GM19023 (cell line): Measurements from ENCODE around the gene C2.
A peak's percentile ranks its signal among the peaks of the same experiment; 100 is the strongest.

Experiments used
- ATAC-seq: cut with Tn5 transposase; IDR thresholded peaks from one replicate; pipeline ENCODE4 v1.9.1; 2021; ENCODE audit warnings: mild to moderate bottlenecking, moderate library complexity; ENCODE audit not compliant: unreplicated experiment

C2 gene

DNA sequence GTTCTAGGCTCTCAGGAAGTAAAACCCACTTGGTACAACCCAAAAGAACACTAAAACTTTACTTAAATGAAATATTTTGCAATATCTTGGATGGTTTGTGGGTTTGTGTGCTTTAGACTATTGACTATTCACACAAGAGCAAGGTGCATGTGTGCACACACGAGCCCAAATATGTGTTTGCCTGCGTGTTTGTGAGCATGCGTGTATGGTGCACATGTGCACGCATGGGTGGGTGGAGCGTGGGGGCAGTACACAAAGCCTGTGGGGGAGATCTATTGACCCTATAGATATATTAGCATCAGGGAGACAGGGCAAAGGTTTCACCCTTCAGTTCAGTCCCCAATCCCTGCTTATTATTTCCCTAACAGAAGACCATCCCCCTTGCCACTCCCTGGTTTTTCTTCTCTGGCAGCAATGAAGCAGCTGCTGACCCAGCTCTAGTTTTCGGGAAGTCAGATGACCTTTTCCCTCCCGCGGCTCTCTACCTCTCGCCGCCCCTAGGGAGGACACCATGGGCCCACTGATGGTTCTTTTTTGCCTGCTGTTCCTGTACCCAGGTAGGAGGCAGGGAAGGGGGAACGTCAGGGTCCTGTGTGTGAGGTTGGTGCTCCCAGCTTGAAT, at the start of gene C2:
C2 (plus strand) TSS at position 476 of the 621 bp plus-strand sequence; CDS start at position 512, 36 bp downstream.
- no peak for ATAC-seq

DNA sequence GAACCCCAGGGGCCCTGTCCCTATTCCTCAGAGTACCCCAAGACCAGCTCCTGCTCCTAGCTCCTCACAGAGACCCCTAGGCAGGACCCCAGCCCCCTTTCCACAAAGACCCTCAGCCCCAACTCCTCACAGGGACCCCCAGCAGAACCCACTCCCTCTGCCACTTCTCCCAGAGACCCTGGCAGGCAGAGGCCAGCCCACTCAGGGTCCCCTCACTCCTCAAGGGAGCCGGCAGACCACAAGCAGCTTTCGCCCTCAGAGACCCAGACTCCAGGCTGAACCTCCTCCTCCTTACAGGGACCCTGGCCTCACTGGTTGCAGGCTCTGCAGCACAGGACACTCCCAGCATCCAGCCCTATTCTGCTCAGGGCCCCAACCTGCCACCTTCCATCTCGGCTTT, 49.3 kb upstream of the C2 start:
- no peak for ATAC-seq

DNA sequence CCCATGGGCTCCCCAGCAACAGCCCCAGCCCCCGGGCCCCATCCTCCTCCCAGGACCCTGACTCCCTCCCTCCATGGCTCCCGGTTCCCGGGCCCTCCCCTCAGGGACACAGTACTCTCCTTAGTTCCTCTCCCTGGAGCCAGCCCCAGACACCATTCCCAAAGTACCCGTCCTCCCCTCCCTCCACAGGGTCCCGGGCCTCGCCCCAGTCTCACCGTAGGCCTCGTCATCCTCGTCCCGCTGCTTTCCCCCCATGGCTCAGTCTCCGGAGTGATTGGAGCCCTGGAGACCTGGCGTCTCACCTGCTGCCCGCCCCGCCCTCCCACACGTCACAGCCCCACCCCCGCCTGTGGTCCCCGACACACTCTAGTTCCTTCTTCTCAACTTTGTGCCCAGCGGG, 48.8 kb upstream of the C2 start, which contains the start of gene SLC44A4:
SLC44A4 (minus strand) TSS at position 272 of the 400 bp plus-strand sequence; CDS start at position 255, 17 bp downstream.
- no peak for ATAC-seq

DNA sequence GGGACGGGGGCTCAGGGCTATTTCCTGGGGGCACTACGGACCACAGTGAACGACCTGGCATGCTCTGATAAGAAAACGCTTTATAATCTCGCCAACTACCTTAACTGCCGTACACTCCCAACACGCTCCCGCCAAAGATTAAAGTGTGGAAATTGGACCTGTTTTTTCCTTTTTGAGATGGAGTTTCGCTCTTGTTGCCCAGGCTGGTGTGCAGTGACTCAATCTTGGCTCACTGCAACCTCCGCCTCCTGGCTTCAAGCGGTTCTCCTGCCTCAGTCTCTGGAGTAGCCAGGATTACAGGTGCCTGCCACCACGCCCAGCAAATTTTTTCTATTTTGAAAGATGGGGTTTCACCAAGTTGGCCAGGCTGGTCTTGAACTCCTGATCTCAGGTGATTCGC, 48.4 kb upstream of the C2 start:
- ATAC-seq: no peak

DNA sequence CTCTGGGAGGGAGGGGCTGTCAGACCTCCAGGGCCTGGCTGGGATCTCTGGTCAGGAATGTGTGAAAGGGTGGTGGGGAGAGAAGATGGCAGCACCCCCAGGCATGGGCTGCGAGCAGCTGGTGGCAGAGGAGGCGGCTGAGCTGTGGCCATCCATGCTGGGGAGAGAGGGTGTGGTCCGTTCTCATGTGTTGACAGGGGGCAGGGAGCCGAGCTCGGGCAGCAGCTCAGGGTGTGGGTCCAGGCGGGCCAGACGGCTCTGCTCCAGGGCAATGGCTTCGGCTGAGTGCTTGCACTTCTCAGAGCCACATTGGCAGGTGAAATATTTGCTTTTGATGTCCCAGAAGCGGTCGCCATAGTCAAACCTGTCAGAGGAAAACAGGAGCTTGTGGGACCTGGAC, 47.6 kb upstream of the C2 start:
- no peak for ATAC-seq

DNA sequence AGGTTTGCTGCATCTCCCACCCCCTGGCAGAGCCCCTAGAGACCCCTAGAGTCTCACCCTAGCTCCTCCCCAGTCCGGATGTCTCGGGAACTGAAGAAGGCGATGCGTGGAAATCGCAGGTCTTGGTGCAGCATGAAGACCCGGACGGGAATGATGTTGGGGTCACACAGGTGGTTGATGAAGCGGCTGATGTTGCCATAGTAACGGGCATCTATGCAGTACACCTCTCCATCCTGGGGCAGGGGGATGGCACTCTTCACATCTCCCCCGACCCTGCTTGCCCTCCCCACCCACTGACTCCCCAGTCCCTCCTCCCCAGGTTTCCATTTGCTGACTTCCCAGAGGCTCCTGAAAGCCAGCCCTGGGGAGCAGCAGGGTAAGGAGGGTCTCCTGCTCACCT, 46.9 kb upstream of the C2 start:
- no peak for ATAC-seq

DNA sequence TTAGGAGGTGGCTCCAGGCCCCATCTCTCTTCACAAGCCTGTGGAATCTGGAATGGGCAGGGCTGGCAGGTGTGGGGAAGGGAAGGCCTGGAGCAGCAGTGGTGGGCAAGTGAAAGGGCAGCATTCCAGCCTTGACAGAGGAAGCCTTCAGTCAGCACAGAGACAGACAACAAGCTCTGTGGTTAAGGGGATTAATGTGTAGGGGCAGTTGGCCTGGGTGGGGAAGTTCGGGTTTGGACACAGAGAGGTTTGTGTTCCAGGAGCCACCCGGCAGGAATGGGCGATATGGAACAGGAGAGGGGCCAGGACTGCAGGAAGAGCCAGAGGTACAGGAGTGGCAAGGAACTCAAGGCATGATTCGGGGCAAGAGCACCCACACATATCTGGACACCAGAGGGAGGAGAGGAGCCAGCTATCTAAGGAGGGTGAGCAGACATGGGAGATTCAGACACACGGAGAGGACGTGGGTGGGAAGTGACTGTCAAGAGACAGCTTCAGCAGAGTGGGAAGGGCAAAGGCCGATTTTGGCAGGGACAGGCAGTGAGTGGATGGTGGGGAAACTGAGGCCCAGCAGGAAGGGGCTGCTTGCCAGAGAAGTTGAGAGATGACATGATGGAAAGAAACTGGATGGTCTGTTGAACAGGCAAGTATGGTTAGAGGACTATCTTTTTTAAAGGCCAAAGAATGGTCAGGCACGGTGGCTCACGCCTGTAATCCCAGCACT, 46.2 kb upstream of the C2 start:
- no peak for ATAC-seq

DNA sequence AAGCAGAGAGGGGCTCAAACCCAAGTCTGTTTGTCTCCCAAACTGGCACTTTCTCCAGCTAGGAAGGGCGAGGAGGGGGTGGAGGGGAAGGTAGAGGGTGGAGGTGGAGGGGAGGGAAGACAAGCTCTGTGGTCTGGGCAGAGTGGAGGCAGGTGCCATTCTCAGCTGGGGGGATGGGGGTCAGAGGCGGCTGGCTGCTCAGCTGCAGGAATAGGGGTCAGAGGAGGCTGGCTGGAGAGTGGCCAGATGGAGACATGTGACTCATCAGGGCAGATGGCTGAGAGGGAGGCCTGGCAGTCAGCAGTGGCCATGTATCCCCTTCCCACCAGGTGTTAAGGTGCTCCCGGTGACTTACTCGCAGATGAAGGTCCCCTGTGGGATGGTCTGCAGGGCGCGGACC, 45.2 kb upstream of the C2 start:
- ATAC-seq: no peak

DNA sequence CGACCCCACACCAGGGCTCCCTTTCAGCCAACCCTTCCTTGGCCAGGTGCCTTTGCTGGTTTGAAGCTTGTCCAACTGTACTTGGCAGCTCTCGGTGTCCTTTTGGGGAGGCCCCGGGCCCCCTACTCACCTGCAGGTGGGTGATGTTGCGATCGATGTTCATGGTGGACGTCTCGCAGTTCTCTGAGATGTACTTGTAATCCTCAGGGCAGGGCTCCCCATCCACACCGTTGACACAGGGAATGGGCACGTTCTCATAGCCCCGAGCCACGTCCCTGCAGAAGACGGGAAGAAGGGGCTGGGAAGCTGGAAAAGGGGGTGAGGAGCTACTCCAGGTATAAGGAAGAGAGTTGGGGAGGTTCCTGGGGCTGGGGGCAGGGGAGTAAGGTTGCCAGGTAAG, 43.8 kb upstream of the C2 start:
- no peak for ATAC-seq

DNA sequence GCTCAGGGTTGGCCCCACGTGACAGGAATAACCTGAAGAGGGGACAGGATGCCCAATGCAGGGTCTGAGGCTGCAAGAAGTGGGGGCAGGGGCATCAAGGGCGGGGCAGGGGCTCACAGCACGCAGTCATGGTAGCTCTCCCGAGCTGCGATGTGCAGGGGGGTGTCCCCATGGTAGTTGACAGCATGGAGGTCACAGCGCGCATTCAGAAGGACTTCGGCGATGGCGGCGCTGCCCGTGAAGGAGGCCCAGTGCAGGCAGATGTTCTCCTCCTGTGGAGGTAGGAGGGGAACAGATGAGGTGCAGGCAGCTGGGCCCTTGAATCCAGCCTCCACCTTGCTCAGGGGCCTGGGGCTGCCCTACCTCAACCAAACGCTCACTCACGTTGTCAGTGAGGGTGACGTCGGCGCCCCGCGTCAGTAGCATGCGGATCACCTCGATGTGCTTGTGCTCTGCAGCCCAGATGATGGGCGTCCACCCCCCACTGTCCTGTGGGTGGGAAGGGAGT, 42.9 kb upstream of the C2 start:
- ATAC-seq: no peak

DNA sequence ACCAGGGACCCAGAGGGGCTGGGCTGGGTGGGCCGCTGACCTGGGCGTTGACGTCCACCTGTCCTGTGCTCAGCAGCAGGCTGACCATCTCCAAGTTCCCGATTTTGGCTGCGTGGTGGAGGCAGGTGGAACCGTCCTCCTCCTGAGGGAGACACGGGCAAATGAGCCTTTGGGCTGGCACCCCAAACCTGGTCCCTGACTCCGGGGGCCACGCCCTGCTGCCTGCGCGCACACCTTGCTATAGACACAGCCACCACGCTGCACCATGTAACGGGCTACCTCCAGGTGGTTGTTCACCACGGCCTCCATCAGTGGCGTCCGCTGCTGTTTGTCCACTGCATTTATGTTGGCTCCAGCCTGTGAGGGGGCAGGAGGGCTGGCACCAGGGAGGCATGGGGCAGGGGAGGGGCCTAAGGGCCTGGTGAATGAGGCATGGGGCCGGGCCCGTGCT, 41.0 kb upstream of the C2 start:
- ATAC-seq: no peak

DNA sequence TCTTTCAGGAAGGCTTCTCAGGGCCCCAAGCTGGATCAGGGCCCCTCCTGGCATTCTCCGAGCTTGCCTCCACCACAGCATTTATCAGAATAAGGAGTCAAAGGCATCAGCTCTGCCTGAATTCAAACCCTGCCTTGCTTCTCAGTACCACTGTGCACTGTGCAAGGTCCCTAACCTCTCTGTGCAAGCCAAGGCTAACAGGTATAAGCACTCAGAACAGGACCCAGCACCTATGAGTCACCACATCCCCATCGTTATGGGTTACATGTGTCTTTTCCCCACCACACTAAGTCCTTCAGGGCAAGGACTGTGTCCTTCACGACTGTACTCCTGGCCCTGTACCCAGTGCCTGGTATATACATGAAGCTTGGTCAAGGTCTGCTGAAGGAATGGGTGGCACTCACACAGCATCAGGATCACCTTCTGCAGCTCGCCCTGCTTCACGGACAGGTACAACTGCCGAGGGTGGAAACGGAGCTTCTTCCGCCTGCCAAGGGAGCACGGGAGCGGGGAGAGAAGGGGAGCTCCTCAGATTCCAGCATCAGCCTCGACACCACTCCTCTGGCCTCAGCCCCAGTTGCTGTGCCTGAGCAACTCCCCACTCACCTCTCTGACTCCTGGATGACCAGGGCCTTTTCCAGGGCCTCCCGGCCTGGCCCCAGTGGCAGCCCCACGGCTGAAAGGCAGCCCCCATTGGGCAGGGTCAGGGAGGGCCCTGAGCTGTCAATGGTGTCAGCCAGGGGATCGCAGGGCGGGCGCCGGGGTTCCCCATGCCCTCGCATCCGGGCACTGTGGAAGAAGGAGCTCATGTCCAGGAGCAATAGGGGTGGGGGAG, 40.1 kb upstream of the C2 start:
- no peak for ATAC-seq

DNA sequence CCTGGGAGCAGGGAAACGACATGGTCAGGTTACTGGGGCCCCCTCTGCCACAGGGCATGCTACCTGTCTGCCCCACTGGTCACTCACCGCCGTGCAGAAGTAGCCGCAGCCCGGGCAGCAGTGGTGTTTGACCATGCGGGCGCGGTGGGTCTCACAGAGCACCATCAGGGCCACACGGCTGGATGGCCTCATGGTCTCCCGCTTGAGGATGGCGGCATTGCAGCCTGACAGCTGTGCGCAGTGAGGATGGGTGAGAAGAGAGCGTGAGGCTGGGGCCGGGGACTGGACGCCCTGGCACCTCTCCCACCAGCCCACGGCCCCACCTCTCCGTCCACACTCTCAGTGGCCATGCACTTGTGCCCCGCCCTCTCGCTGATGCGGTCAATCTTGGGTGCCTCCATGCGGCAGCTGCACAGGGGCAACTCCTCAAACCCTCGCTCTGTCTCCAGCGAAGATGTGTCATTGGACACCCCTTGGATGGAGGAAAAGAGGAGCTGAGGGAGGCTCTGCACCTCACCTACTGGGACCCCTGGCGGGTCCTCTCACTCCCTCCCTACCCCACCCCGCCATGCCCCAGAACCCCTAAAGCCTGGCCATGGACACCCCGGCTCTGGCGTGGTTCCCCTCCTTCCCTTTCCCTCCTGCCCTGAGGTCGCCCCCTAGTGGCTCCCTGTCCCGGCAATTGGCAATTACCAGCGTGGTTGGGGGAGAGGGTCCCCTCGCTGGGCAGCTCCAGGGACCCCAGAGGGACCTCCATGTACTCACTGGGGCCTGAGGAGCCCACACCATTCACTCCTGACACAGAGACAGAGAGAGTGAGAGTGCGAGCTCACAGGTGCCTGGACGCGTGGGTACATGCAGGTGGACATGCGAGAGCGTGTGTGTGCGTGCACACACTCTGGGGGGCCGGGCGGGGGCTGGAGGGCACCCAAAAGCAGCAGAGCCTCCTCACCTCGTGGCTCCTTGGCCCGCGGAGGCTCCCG, 39.0 kb upstream of the C2 start:
- ATAC-seq: no peak

DNA sequence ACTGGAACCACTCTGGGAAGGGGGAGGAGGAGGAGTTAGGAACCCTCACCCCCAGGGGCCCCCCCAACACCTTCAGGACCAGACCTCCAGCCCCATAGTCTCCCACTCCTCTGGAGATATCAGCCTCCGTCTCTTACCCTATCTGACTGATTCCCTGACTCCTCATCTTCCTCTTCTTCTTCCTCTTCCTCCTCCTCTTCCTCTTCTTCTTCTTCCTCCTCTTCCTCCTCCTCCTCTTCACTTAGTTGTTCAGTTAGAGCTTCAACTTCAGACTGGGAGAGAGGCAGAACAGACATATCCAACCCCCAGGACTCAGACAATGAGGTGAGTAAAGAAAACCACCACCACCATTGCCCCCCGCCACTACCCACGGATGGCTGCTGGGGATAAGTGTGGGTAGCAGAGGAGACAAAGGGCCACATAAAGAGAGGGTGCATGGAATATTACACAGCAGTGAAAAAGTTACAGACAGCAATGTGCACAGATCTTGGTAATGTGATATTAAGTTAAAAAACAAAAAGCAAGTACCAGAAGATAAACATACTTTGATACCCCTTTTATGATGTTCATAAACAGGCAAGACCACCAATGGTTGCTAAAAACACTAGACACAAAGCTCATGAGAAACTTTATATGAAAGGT, 38.1 kb upstream of the C2 start:
- no peak for ATAC-seq

DNA sequence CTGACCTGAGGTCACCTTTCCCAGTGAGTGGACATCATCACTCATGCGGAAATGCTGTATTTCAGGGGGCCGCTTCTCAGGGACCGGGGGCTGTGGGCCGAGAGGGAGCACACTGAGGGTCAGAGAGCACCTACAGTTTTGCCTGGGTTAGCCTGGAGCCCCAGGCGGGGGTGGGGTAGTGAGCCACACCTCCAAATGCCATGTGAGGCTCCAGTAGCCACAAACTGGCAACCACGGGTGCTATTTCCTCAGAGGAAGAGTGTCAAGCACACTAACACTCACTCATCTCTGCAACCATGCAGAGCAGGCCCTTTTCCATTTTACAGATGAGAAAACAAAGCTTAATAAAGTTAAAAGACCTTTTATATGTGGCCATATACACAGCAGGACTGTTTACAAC, 34.7 kb upstream of the C2 start:
- ATAC-seq: no peak

DNA sequence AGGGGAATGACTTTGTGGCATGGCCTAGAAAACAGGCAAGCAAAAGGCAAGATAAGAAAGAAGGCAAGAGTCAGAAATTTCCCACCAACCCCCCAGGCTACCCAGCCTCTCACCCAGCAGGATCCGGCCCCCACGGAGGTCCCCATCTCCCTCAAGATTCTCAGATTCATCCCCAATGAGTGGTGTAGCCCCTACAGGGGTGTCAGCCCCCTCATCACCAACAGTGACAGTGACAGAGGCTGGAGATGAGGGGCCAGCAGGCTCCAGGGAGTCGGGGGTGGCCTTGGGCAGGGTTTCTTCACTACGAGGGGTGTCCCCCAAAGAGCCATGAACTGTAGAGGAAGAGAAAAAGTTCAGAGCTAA, 31.0 kb upstream of the C2 start:
- ATAC-seq: no peak

DNA sequence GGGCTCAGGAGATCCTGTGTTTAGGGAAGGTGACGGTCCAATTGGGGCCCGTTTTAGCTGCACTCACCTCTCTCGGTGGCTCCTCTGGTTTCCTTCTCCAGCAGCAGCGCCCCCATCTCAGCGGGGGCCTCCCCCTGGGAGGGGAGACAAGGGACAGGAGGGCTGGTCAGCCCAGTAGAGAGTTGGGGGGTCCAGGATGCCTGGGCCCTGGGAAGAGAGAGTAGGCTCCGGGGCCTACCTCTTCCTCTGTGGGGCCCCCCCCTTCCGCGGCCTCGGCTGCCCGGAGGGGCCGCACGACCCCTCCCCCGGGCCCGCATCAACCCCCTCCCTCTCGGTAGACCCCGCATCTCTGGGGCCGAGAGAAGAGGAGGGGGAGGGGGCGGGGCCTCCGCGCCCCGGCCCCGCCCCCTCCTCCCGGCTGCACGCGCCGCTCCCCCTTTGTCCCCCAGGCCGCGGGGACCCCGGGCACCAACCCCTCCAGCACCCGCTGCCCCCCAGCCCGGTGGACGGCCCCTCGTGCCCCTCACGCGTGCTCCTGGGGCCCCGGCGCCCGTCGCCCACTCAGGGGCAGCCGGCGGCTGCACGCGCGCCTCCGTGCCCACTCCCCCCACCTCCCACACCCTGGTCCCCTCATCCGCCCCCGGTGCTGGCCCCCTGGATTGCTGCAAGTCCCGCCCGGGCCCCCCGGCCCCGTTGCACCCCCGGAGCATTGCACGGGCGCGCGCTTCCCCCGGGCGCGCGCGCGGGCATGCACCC, 30.5 kb upstream of the C2 start:
- no peak for ATAC-seq

DNA sequence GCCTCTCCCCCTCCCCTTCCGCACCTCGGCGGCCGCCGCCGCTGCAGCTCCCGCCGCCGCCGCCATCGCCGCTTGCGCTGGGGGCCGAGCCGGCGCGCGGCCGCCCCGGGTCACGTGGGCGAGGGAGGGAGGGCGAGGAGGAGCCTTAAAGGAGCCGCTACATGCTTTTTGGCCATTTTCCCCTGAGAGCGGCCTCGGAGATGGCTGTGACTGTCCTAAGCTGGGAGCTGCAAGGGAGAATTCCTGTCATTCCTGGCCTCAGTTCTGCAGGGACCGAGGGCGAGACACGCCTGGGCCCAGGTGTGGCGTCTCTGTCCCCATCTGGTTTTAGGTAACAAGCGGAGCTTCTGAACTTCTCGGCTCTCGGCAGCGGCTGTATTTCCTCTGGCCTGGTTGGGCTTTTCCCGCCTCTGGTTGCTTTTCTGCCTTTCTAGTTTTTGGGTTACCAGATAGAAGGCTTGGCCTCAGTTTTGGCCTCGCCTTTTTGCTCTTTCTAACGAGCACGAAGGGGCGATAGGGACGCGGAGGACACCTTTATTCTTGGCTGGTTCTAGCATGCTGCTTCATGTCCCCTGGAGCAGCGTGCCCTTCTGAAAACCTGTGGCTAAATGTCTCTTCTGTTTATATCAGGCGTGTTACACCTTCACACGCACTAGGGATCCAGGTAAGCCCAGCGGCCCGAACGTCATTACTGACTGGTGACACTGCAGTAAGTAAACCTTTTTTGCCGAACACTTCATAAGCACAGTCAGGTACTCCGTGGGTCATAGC, 29.7 kb upstream of the C2 start, which contains the start of gene EHMT2:
EHMT2 (minus strand) TSS at position 87 of the 771 bp plus-strand sequence; CDS start at position 66, 21 bp downstream.
- ATAC-seq: peak; percentile 50
